Mesendoderm (in vitro differentiated cells): Measurements from ENCODE around the gene NUMB.
A peak's percentile ranks its signal among the peaks of the same experiment; 100 is the strongest.

Source experiments
- DNase-seq: peaks from one replicate; pipeline ENCODE4 v3.0.0; 2013
- H2AK5ac ChIP-seq: 2 replicates; pipeline ENCODE4 v1.6.1; 2013; ENCODE audit warnings: low read length, inconsistent platforms
- H2BK120ac ChIP-seq: 2 replicates; pipeline ENCODE4 v1.6.1; 2013; ENCODE audit warnings: low read depth, mild to moderate bottlenecking, low read length, moderate library complexity, mixed read lengths
- H2BK15ac ChIP-seq: replicated peaks from 2 replicates; pipeline ENCODE4 v1.6.1; 2013; ENCODE audit warnings: low read depth, mild to moderate bottlenecking, moderate library complexity
- H2BK5ac ChIP-seq: 2 replicates; pipeline ENCODE4 v1.6.1; 2013; ENCODE audit warnings: low read length, inconsistent platforms
- H3K18ac ChIP-seq: 2 replicates; pipeline ENCODE4 v1.6.1; 2013; ENCODE audit warnings: mild to moderate bottlenecking, low read length, mixed read lengths
- H3K23ac ChIP-seq: one replicate; pipeline ENCODE4 v1.6.1; 2013; ENCODE audit warnings: low read length
- H3K27ac ChIP-seq: 2 replicates; pipeline ENCODE4 v1.5.1; 2013; ENCODE audit warnings: low read depth, mild to moderate bottlenecking, inconsistent platforms, low read length, moderate library complexity
- H3K27me3 ChIP-seq: 2 replicates; pipeline ENCODE4 v1.6.1; 2013; ENCODE audit warnings: low read length, control low read depth, mild to moderate bottlenecking, inconsistent platforms; ENCODE audit not compliant: insufficient read depth, poor library complexity
- H3K36me3 ChIP-seq: 2 replicates; pipeline ENCODE4 v1.6.1; 2013; ENCODE audit warnings: low read length, inconsistent platforms; ENCODE audit not compliant: control insufficient read depth, insufficient read depth
- H3K4ac ChIP-seq: one replicate; pipeline ENCODE4 v1.6.1; 2013; ENCODE audit warnings: low read depth, mild to moderate bottlenecking, low read length, moderate library complexity
- H3K4me1 ChIP-seq: 2 replicates; pipeline ENCODE4 v1.6.1; 2013; ENCODE audit warnings: low read depth, low read length, inconsistent platforms; ENCODE audit not compliant: control insufficient read depth
- H3K4me2 ChIP-seq: 2 replicates; pipeline ENCODE4 v1.6.1; 2013; ENCODE audit warnings: low read length
- H3K4me3 ChIP-seq: 2 replicates; pipeline ENCODE4 v1.5.1; 2013; ENCODE audit warnings: mild to moderate bottlenecking, low read length
- H3K56ac ChIP-seq: one replicate; pipeline ENCODE4 v1.6.1; 2013; ENCODE audit warnings: low read length
- H3K79me1 ChIP-seq: 2 replicates; pipeline ENCODE4 v1.6.1; 2013; ENCODE audit warnings: low read length, inconsistent platforms
- H3K79me2 ChIP-seq: 2 replicates; pipeline ENCODE4 v1.6.1; 2013; ENCODE audit warnings: mild to moderate bottlenecking, low read length; ENCODE audit not compliant: control insufficient read depth, insufficient read depth
- H3K9ac ChIP-seq: 2 replicates; pipeline ENCODE4 v1.6.1; 2013; ENCODE audit warnings: low read length, inconsistent platforms
- H4K5ac ChIP-seq: one replicate; pipeline ENCODE4 v1.6.1; 2013; ENCODE audit warnings: low read length
- H4K8ac ChIP-seq: one replicate; pipeline ENCODE4 v1.6.1; 2013; ENCODE audit warnings: low read depth, mild to moderate bottlenecking, control low read depth, low read length, moderate library complexity
- WGBS: extraction: QIAGEN DNeasy Blood & Tissue Kit; methylation state at CpG from one replicate; pipeline ENCODE4 v1.1.7; 2013; ENCODE audit warnings: low lambda C conversion rate, missing lambda C conversion rate; ENCODE audit not compliant: insufficient coverage; ENCODE audit errors: extremely low coverage; 5-methylcytosine and 5-hydroxymethylcytosine counted together

NUMB gene

DNA sequence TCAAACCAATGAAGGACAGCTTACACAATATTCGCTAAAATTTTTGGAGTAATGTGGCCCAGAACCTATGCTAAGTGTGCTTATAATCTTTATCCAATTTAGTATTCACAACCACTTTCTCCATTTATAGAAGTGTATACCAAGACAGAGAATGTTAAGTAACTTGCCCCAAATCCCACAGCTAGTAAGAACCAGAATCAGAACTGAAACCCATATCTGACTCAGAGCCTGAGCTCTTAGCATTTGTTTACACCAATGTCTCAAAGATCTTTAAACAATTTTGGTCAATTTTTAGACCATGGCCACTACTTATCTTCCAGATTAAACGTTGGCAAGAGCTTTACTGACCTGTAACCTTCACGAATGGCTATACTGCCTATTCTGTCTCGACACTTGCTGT lies 168.1 kb downstream of the NUMB start:
- no peak overlapping the region for H3K23ac ChIP-seq
- H3K36me3 ChIP-seq: no peaks in the 10 kb centered on the region
- no peak overlapping the region for H4K5ac ChIP-seq
- H3K79me1 ChIP-seq: no peaks in the 10 kb centered on the region
- DNase-seq: no peak
- H3K56ac ChIP-seq: no peak overlapping the region
- H3K4me2 ChIP-seq: no peak overlapping the region
- H3K79me2 ChIP-seq: no peaks in the 10 kb centered on the region
- WGBS: no CpG with 5 or more reads among the region's 4 CpGs
- H2BK15ac ChIP-seq: no peak overlapping the region
- H3K4ac ChIP-seq: no peak overlapping the region
- H3K4me3 ChIP-seq: no peak overlapping the region
- no peak overlapping the region for H3K9ac ChIP-seq
- no peak overlapping the region for H2BK5ac ChIP-seq
- H3K27me3 ChIP-seq: no peaks in the 10 kb centered on the region
- no peak overlapping the region for H3K18ac ChIP-seq
- H4K8ac ChIP-seq: no peak overlapping the region
- H2BK120ac ChIP-seq: no peak overlapping the region
- no peak overlapping the region for H3K27ac ChIP-seq
- H3K4me1 ChIP-seq: no peaks in the 10 kb centered on the region
- H2AK5ac ChIP-seq: no peak overlapping the region

DNA sequence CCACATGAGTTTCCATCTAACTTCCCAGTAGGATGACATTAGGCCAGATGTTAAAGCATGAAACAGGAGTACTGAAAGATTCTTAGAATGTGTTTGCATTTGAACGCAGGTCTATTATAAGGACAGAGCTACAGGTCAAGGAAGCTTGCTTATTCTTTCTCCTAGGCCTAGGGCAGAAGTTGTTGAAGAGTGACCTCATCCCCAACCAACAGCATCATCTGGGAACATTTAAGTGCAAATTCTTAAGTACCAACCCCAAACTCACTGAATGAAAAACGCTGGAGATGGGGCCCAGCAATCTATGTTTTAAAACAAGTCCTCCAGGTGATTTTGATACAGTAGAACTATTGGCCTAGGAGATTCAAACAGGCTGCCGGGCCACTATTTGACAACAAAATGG lies 168.6 kb downstream of the NUMB start:
- Histone ChIP-seq H3K79me2 (no peaks in the 10 kb centered on the region), H4K5ac (no peak overlapping the region), H4K8ac (no peak overlapping the region), H3K9ac (no peak overlapping the region), H3K4ac (no peak overlapping the region), H3K4me3 (no peak overlapping the region), H3K4me1 (no peaks in the 10 kb centered on the region), H2BK15ac (no peak overlapping the region), H2AK5ac (no peak overlapping the region), H2BK5ac (no peak overlapping the region), H3K27me3 (no peaks in the 10 kb centered on the region), H3K27ac (no peak overlapping the region), H2BK120ac (no peak overlapping the region), H3K23ac (no peak overlapping the region), H3K36me3 (no peaks in the 10 kb centered on the region), H3K79me1 (no peaks in the 10 kb centered on the region), H3K56ac (no peak overlapping the region), H3K18ac (no peak overlapping the region), H3K4me2 (no peak overlapping the region)
- WGBS: no CpG with 5 or more reads among the region's 3 CpGs
- peak; percentile 30 for DNase-seq

DNA sequence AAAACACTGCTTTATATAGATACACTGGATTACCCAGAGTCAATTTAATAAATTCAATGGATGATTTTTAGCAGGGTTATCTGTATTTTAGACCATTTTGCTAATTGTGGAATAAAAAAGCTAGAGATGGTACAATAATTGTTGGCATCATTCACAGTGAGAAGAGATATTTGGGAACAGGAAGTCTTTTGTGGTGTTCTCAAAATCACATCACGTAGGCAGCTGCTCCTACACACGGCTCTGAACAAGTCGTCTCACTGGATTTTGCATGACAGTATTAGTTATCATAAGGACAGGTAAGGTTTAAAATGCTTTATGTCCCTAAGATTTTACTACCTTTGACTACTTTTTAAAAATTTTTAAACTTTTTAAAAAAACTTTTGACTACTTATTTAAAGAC lies 169.0 kb downstream of the NUMB start:
- Histone ChIP-seq H3K4me2 (no peak overlapping the region), H2BK120ac (no peak overlapping the region), H3K4me1 (no peaks in the 10 kb centered on the region), H2BK15ac (no peak overlapping the region), H3K36me3 (no peaks in the 10 kb centered on the region), H4K8ac (no peak overlapping the region), H3K27ac (no peak overlapping the region), H3K4me3 (no peak overlapping the region), H3K79me1 (no peaks in the 10 kb centered on the region), H3K79me2 (no peaks in the 10 kb centered on the region), H3K4ac (no peak overlapping the region), H4K5ac (no peak overlapping the region), H3K18ac (no peak overlapping the region), H3K9ac (no peak overlapping the region), H3K27me3 (no peaks in the 10 kb centered on the region), H3K56ac (no peak overlapping the region), H3K23ac (no peak overlapping the region), H2BK5ac (no peak overlapping the region), H2AK5ac (no peak overlapping the region)
- no CpG with 5 or more reads among the region's 3 CpGs for WGBS
- no peak for DNase-seq

DNA sequence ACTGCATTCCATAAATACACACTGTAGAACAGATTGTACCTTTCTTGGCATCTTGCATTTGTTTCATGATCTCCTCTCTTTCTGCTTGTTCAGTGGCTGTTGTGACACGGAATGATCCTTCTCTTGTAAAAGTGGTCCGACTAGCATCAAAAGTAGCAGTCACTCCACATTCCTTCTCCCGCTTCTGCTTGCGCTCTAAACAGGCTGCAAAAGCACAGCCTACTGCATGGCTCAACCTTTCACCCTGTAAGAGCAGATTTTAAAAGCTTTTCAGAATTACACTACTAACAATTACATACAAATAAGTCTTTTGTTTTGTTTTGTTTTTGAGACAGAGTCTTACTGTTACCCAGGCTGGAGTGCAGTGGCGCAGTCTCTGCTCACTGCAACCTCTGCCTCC lies 171.3 kb downstream of the NUMB start:
- Histone ChIP-seq H3K79me2 (no peaks in the 10 kb centered on the region), H2BK120ac (no peak overlapping the region), H2AK5ac (no peak overlapping the region), H3K27me3 (no peaks in the 10 kb centered on the region), H4K8ac (no peak overlapping the region), H3K56ac (no peak overlapping the region), H3K23ac (no peak overlapping the region), H2BK5ac (no peak overlapping the region), H3K79me1 (no peaks in the 10 kb centered on the region), H3K9ac (no peak overlapping the region), H3K4me1 (no peaks in the 10 kb centered on the region), H3K4me2 (no peak overlapping the region), H3K4me3 (no peak overlapping the region), H3K27ac (no peak overlapping the region), H3K18ac (no peak overlapping the region), H2BK15ac (no peak overlapping the region), H4K5ac (no peak overlapping the region), H3K4ac (no peak overlapping the region), H3K36me3 (peaks cover 1% of the 10 kb centered on the region)
- no CpG with 5 or more reads among the region's 5 CpGs for WGBS
- no peak for DNase-seq

DNA sequence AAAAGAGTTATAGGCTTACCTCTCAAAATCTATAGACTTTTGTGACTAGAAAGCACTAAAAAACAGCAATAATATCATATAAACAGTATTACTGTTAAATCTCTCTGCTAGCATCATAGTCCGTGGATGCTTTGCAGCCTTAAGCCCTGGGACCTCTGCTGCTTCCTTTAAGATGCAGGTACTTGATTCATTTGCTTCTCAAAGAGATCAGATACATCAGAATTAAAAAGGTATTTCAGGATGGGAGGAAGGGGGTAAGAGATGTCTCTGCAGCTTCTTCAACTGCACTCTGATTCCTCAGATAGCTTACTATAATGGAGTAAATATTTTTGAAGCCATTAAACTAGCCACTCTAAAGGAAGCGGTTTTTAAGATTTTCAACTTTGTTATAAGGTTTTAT lies 171.7 kb downstream of the NUMB start:
- no peaks in the 10 kb centered on the region for H3K4me1 ChIP-seq
- no peak for DNase-seq
- peaks cover 2% of the 10 kb centered on the region for H3K36me3 ChIP-seq
- no peak overlapping the region for H3K4me2 ChIP-seq
- no CpG with 5 or more reads among the region's 2 CpGs for WGBS
- no peak overlapping the region for H3K27ac ChIP-seq
- H4K8ac ChIP-seq: no peak overlapping the region
- H3K56ac ChIP-seq: no peak overlapping the region
- H3K79me2 ChIP-seq: no peaks in the 10 kb centered on the region
- H3K79me1 ChIP-seq: no peaks in the 10 kb centered on the region
- no peak overlapping the region for H2BK15ac ChIP-seq
- no peak overlapping the region for H2AK5ac ChIP-seq
- H3K4me3 ChIP-seq: no peak overlapping the region
- no peak overlapping the region for H3K18ac ChIP-seq
- no peaks in the 10 kb centered on the region for H3K27me3 ChIP-seq
- H2BK5ac ChIP-seq: no peak overlapping the region
- H2BK120ac ChIP-seq: no peak overlapping the region
- H3K23ac ChIP-seq: no peak overlapping the region
- no peak overlapping the region for H3K9ac ChIP-seq
- no peak overlapping the region for H3K4ac ChIP-seq
- no peak overlapping the region for H4K5ac ChIP-seq

DNA sequence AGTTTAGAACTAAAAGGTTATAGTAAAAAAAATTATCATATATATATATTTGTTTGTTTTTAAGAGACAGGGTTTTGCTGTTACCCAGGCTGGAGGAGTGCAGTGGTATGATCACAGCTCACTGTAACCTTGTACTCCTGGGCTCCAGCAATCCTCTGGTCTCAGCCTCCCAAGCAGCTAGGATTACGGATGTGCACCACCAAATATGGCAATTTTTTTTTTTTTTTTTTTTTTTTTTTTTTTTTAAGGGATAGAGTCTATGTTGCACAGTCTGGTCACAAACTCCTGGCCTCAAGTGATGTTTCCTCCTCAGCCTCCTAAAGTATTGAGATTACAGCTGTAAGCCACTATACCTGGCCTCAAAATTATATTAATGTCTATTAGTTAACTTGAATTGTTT lies 172.4 kb downstream of the NUMB start:
- H3K4me1 ChIP-seq: no peaks in the 10 kb centered on the region
- H3K27ac ChIP-seq: no peak overlapping the region
- H2BK15ac ChIP-seq: no peak overlapping the region
- no peaks in the 10 kb centered on the region for H3K79me1 ChIP-seq
- no peak overlapping the region for H2AK5ac ChIP-seq
- no peak overlapping the region for H3K9ac ChIP-seq
- no peak overlapping the region for H3K23ac ChIP-seq
- WGBS: no CpG with 5 or more reads among the region's 1 CpG
- no peaks in the 10 kb centered on the region for H3K79me2 ChIP-seq
- no peak overlapping the region for H3K4ac ChIP-seq
- H3K18ac ChIP-seq: no peak overlapping the region
- no peak for DNase-seq
- no peak overlapping the region for H3K4me2 ChIP-seq
- no peak overlapping the region for H4K5ac ChIP-seq
- H2BK5ac ChIP-seq: no peak overlapping the region
- H3K36me3 ChIP-seq: peaks cover 2% of the 10 kb centered on the region
- H2BK120ac ChIP-seq: no peak overlapping the region
- H3K27me3 ChIP-seq: no peaks in the 10 kb centered on the region
- H3K4me3 ChIP-seq: no peak overlapping the region
- H4K8ac ChIP-seq: no peak overlapping the region
- H3K56ac ChIP-seq: no peak overlapping the region
